Measurements from ENCODE around the gene VAV2.
"Not testable (repeated sequence)": the region's sequence is repeated elsewhere in the genome, so short reads cannot be mapped to it uniquely, and the experiment has no call there.

VAV2 gene

GRCh38 chr9:133758228-133758627, 233.9 kb downstream of the VAV2 start:
- no peak overlapping the region for H3K4me3 ChIP-seq (ENCODE audit: low read depth, low read length)
- no peak for TF ChIP-seq CTCF (IDR thresholded peaks at IDR 0.05; ENCODE audit: low read depth, low read length)

- no peak overlapping the region for H3K4me3 ChIP-seq (ENCODE audit: low read depth, low read length)
- no peak for TF ChIP-seq CTCF (IDR thresholded peaks at IDR 0.05; ENCODE audit: low read depth, low read length)
These were observed 237.4 kb downstream of the VAV2 start for GRCh38 chr9:133754688-133755227.

- TF ChIP-seq CTCF (IDR thresholded peaks at IDR 0.05; ENCODE audit: low read depth, low read length), result no peak
- no peak overlapping the region for H3K4me3 ChIP-seq (ENCODE audit: low read depth, low read length)
These were observed 237.9 kb downstream of the VAV2 start for GRCh38 chr9:133754187-133754586.

GRCh38 chr9:133752739-133753446, 239.2 kb downstream of the VAV2 start:
- no peak for TF ChIP-seq CTCF (IDR thresholded peaks at IDR 0.05; ENCODE audit: low read depth, low read length)
- no peak overlapping the region for H3K4me3 ChIP-seq (ENCODE audit: low read depth, low read length)

GRCh38 chr9:133750982-133751649, 241.0 kb downstream of the VAV2 start:
- H3K4me3 ChIP-seq (ENCODE audit: low read depth, low read length), result no peak overlapping the region
- TF ChIP-seq CTCF (IDR thresholded peaks at IDR 0.05; ENCODE audit: low read depth, low read length), result no peak

- TF ChIP-seq CTCF (IDR thresholded peaks at IDR 0.05; ENCODE audit: low read depth, low read length), result no peak
These were observed 244.8 kb downstream of the VAV2 start for GRCh38 chr9:133747309-133747708.

GRCh38 chr9:133744528-133744927, 247.6 kb downstream of the VAV2 start:
- H3K4me3 ChIP-seq (ENCODE audit: low read depth, low read length), result not testable (repeated sequence)

More at GRCh38 chr9:133747309-133747708, 244.8 kb downstream of the VAV2 start:
- no peak overlapping the region for H3K4me3 ChIP-seq (ENCODE audit: low read depth, low read length)
